GM19372 (cell line): Measurements from ENCODE around the gene GPR158.

Experiments
- ATAC-seq: cut with Tn5 transposase; IDR thresholded peaks from one replicate; pipeline ENCODE4 v1.9.1; 2021; ENCODE audit warnings: mild to moderate bottlenecking, low read depth, moderate library complexity; ENCODE audit not compliant: unreplicated experiment

The GPR158 gene

GRCh38 chr10:25492040-25492439 is 317.2 kb downstream of the GPR158 start:
- no peak for ATAC-seq

GRCh38 chr10:25492680-25493079 is 317.9 kb downstream of the GPR158 start:
- no peak for ATAC-seq

- ATAC-seq = no peak
Observed at GRCh38 chr10:25493122-25493893, 318.5 kb downstream of the GPR158 start.

GRCh38 chr10:25497246-25497645 is 322.4 kb downstream of the GPR158 start:
- ATAC-seq = no peak

GRCh38 chr10:25498645-25499044 is 323.8 kb downstream of the GPR158 start:
- ATAC-seq = no peak

- ATAC-seq = no peak
Observed at GRCh38 chr10:25501912-25502311, 327.1 kb downstream of the GPR158 start.

GRCh38 chr10:25502453-25502852 is 327.7 kb downstream of the GPR158 start:
- no peak for ATAC-seq

- ATAC-seq = no peak
Observed at GRCh38 chr10:25504306-25504705, 329.5 kb downstream of the GPR158 start.

- no peak for ATAC-seq
Observed at GRCh38 chr10:25504838-25505237, 330.0 kb downstream of the GPR158 start.

GRCh38 chr10:25505466-25505865 is 330.7 kb downstream of the GPR158 start:
- ATAC-seq = no peak

GRCh38 chr10:25506821-25507335 is 332.1 kb downstream of the GPR158 start:
- ATAC-seq = no peak

- no peak for ATAC-seq
Observed at GRCh38 chr10:25508112-25508815, 333.5 kb downstream of the GPR158 start.

- no peak for ATAC-seq
Observed at GRCh38 chr10:25509151-25509550, 334.4 kb downstream of the GPR158 start.

GRCh38 chr10:25522294-25522693 is 347.5 kb downstream of the GPR158 start:
- ATAC-seq = no peak

GRCh38 chr10:25522946-25523608 is 348.3 kb downstream of the GPR158 start:
- ATAC-seq = no peak

- ATAC-seq = no peak
Observed at GRCh38 chr10:25530306-25530705, 355.5 kb downstream of the GPR158 start.

GRCh38 chr10:25531457-25532061 is 356.8 kb downstream of the GPR158 start:
- no peak for ATAC-seq

GRCh38 chr10:25532213-25532612 is 357.4 kb downstream of the GPR158 start:
- ATAC-seq = no peak

- no peak for ATAC-seq
Observed at GRCh38 chr10:25536027-25536426, 361.2 kb downstream of the GPR158 start.

- no peak for ATAC-seq
Observed at GRCh38 chr10:25547382-25547781, 372.6 kb downstream of the GPR158 start.
